SU-DHL-6 (cell line): ENCODE measurements around the gene FLNA.
A peak's percentile ranks its signal among the peaks of the same experiment; 100 is the strongest.

Experiments used
- H2AFZ ChIP-seq: fragments of 200-600 bp; sonication (generic); 2 replicates; pipeline ENCODE4 v1.6.1; 2014; ENCODE audit warnings: low read depth, mild to moderate bottlenecking, moderate library complexity, mixed read lengths, antibody characterized with exemption, low read length; ENCODE audit not compliant: severe bottlenecking
- H3F3A ChIP-seq: fragments of 200-600 bp; shearing (Covaris generic); 2 replicates; pipeline ENCODE4 v1.6.0; 2016; ENCODE audit warnings: antibody characterized with exemption, mild to moderate bottlenecking; ENCODE audit not compliant: insufficient read depth
- H3K27ac ChIP-seq: fragments of 200-600 bp; sonication (generic); 2 replicates; pipeline ENCODE4 v1.5.1; 2016; ENCODE audit warnings: low read depth, mild to moderate bottlenecking, low read length, moderate library complexity, mixed read lengths
- H3K27me3 ChIP-seq: fragments of 200-600 bp; sonication (generic), shearing (Covaris generic); 2 replicates; pipeline ENCODE4 v1.6.0; 2014; ENCODE audit warnings: mild to moderate bottlenecking, low read length
- H3K36me3 ChIP-seq: fragments of 200-600 bp; sonication (generic); 2 replicates; pipeline ENCODE4 v1.6.1; 2014; ENCODE audit warnings: mild to moderate bottlenecking, low read length, mixed read lengths
- H3K4me2 ChIP-seq: fragments of 300-600, 200-600 bp; shearing (Covaris generic), sonication (generic); 2 replicates; pipeline ENCODE4 v1.6.0; 2014; ENCODE audit warnings: low read length, low read depth, mild to moderate bottlenecking; ENCODE audit not compliant: poor library complexity, severe bottlenecking
- H3K4me3 ChIP-seq: fragments of 200-600 bp; sonication (generic); 2 replicates; pipeline ENCODE4 v1.5.1; 2014; ENCODE audit warnings: antibody characterized with exemption, low read length, mild to moderate bottlenecking, mixed read lengths; ENCODE audit not compliant: insufficient read depth, poor library complexity, severe bottlenecking
- H3K79me2 ChIP-seq: fragments of 200-600 bp; sonication (generic); 2 replicates; pipeline ENCODE4 v1.6.1; 2014; ENCODE audit warnings: mild to moderate bottlenecking, low read length, moderate library complexity; ENCODE audit not compliant: insufficient read depth
- H3K9ac ChIP-seq: fragments of 200-600 bp; sonication (generic); 2 replicates; pipeline ENCODE4 v1.7.0; 2014; ENCODE audit warnings: mild to moderate bottlenecking, low read length
- H3K9me2 ChIP-seq: fragments of 200-600 bp; sonication (generic); replicated peaks from 2 replicates; pipeline ENCODE4 v1.6.1; 2014; ENCODE audit warnings: low read length; ENCODE audit not compliant: insufficient read depth
- H3K9me3 ChIP-seq: fragments of 200-600 bp; sonication (generic); 2 replicates; pipeline ENCODE4 v1.6.1; 2014; ENCODE audit warnings: low read length, mixed read lengths; ENCODE audit not compliant: insufficient read depth
- H4K20me1 ChIP-seq: fragments of 200-600 bp; sonication (generic); 2 replicates; pipeline ENCODE4 v1.6.1; 2014; ENCODE audit warnings: low read depth, mild to moderate bottlenecking, antibody characterized with exemption, low read length, moderate library complexity, mixed read lengths
- CTCF ChIP-seq: fragments of 200-600 bp; sonication (generic); IDR thresholded peaks from one replicate; pipeline ENCODE4 v1.5.1; 2017; ENCODE audit warnings: antibody characterized with exemption, mild to moderate bottlenecking, low read length, moderate library complexity; ENCODE audit not compliant: insufficient read depth, poor library complexity, severe bottlenecking
- EZH2phosphoT487 ChIP-seq: fragments of 200-600 bp; sonication (generic), shearing (Covaris generic); conservative IDR thresholded peaks from 2 replicates; pipeline ENCODE4 v1.6.1; 2018; ENCODE audit warnings: mild to moderate bottlenecking, antibody characterized with exemption, low read length, moderate library complexity, mixed read lengths

FLNA gene

GRCh38 chrX:154317391-154317995 is 56.9 kb downstream of the FLNA start:
- no peak for TF ChIP-seq EZH2phosphoT487
- peak; percentile 20 for TF ChIP-seq CTCF
- H3K9me3 ChIP-seq, result no peaks in the 10 kb centered on the region
- H3K4me3 ChIP-seq, result no peak overlapping the region
- H3K79me2 ChIP-seq, result no peaks in the 10 kb centered on the region
- H3K36me3 ChIP-seq, result no peaks in the 10 kb centered on the region
- H3K4me2 ChIP-seq, result no peak overlapping the region
- no peak overlapping the region for H3K9ac ChIP-seq
- no peaks in the 10 kb centered on the region for H3K27me3 ChIP-seq
- H3K9me2 ChIP-seq, result no peaks in the 10 kb centered on the region
- no peak overlapping the region for H3K27ac ChIP-seq
- H2AFZ ChIP-seq, result no peak overlapping the region
- H3F3A ChIP-seq, result no peaks in the 10 kb centered on the region; the same call in 1 of the 2 replicates
- no peaks in the 10 kb centered on the region for H4K20me1 ChIP-seq

- Histone ChIP-seq H3K9me2 (no peaks in the 10 kb centered on the region), H3K4me2 (no peak overlapping the region), H3K27me3 (no peaks in the 10 kb centered on the region), H3K4me3 (no peak overlapping the region), H3K36me3 (no peaks in the 10 kb centered on the region), H3K79me2 (no peaks in the 10 kb centered on the region), H4K20me1 (no peaks in the 10 kb centered on the region), H3F3A (no peaks in the 10 kb centered on the region), H3K27ac (no peak overlapping the region), H3K9me3 (no peaks in the 10 kb centered on the region), H2AFZ (no peak overlapping the region), H3K9ac (no peak overlapping the region)
- TF ChIP-seq EZH2phosphoT487 (no peak), CTCF (no peak)
Observed at GRCh38 chrX:154315416-154315815, 59.0 kb downstream of the FLNA start.

GRCh38 chrX:154313147-154313546 is 61.3 kb downstream of the FLNA start:
- no peaks in the 10 kb centered on the region for H3K27me3 ChIP-seq
- no peak overlapping the region for H2AFZ ChIP-seq
- TF ChIP-seq CTCF, result no peak
- no peak for TF ChIP-seq EZH2phosphoT487
- no peaks in the 10 kb centered on the region for H4K20me1 ChIP-seq
- no peaks in the 10 kb centered on the region for H3K79me2 ChIP-seq
- no peak overlapping the region for H3K4me3 ChIP-seq
- H3K9ac ChIP-seq, result no peak overlapping the region
- no peak overlapping the region for H3K4me2 ChIP-seq
- H3K27ac ChIP-seq, result no peak overlapping the region
- no peaks in the 10 kb centered on the region for H3F3A ChIP-seq
- H3K9me2 ChIP-seq, result no peaks in the 10 kb centered on the region
- H3K9me3 ChIP-seq, result no peaks in the 10 kb centered on the region
- H3K36me3 ChIP-seq, result no peaks in the 10 kb centered on the region
